ENCODE results near the gene ORMDL1. TPM values are rescaled to one million over a fixed set of nuclear protein-coding genes. Genes with fewer than 3 reads are reported as not detected.

The ORMDL1 gene
- total and polyA plus RNA-seq, 2 of the 13 experiments (the other 11 are each of a cell fraction or from before 2014, with no cell fraction given), result 67.5 to 160 TPM

- TF ChIP-seq HOMEZ (CRISPR knock-in tag; IDR thresholded peaks at IDR 0.05; ENCODE audit: low read depth) (no peak; the same call in 1 of the 2 replicates), RBFOX2 (IDR thresholded peaks at IDR 0.05; ENCODE audit: low read depth, low read length) (peak; percentile 99), SIN3A (IDR thresholded peaks at IDR 0.05; ENCODE audit: borderline replicate concordance, low read depth, low read length) (peak; percentile 90), PBX3 (CRISPR knock-in tag; IDR thresholded peaks at IDR 0.05; ENCODE audit: borderline replicate concordance) (peak; percentile 98), HOXA9 (CRISPR knock-in tag; IDR thresholded peaks at IDR 0.05; ENCODE audit: borderline replicate concordance) (peak; percentile 76; the same call in 1 of the 2 replicates), NFKBIZ (CRISPR knock-in tag; IDR thresholded peaks at IDR 0.05) (0 out of 2 replicates have a peak, but pooled peaks have one; percentile 56), ZNF282 (IDR thresholded peaks at IDR 0.05; ENCODE audit: partially characterized antibody) (no peak), PAWR (CRISPR knock-in tag; IDR thresholded peaks at IDR 0.05; ENCODE audit: borderline replicate concordance) (peak; percentile 50; the same call in 1 of the 2 replicates), SOX6 (IDR thresholded peaks at IDR 0.05) (no peak), SOX6 (CRISPR knock-in tag; IDR thresholded peaks at IDR 0.05) (peak; percentile 87), TEF (CRISPR knock-in tag; IDR thresholded peaks at IDR 0.05) (peak; percentile 52), ZHX2 (IDR thresholded peaks at IDR 0.05; ENCODE audit: low read depth) (peak; percentile 80), ZHX2 (CRISPR knock-in tag; IDR thresholded peaks at IDR 0.05; ENCODE audit: borderline replicate concordance) (no peak; the same call in 1 of the 2 replicates), ZBTB46 (CRISPR knock-in tag; IDR thresholded peaks at IDR 0.05; ENCODE audit: borderline replicate concordance) (peak; percentile 2; the same call in 1 of the 2 replicates), RBAK (CRISPR knock-in tag; IDR thresholded peaks at IDR 0.05) (no peak), KDM5A (IDR thresholded peaks at IDR 0.05; ENCODE audit: borderline replicate concordance, low read length) (peak; percentile 71; the same call in 1 of the 2 replicates), ISL2 (CRISPR knock-in tag; IDR thresholded peaks at IDR 0.05) (peak; percentile 66)
These were observed at the start of gene ORMDL1, which contains the start of gene PMS1 (continued) for GRCh38 chr2:189783927-189784867.
